Liver (tissue), 9 donors: ENCODE data around the gene IFNL2. TPM values are rescaled to one million over a fixed set of nuclear protein-coding genes. Genes with fewer than 3 reads are reported as not detected.

Experiments
- DNase-seq: peaks from one replicate; pipeline ENCODE4 v3.0.0-alpha.2; 2017; ENCODE audit warnings: low spot score
- H3K27ac ChIP-seq, 2 donors: one replicate each; pipeline ENCODE4 v1.7.0; 2013; ENCODE audit warnings: inconsistent platforms in 2 of 2, low read length in 2 of 2, control low read depth in 1 of 2, low read depth in 1 of 2, mild to moderate bottlenecking in 1 of 2
- H3K27me3 ChIP-seq, 4 donors: one replicate each; pipeline versions ENCODE4 v1.6.1 to v1.7.0; 2013; ENCODE audit warnings: low read length in 3 of 4, inconsistent platforms in 1 of 4, mild to moderate bottlenecking in 1 of 4, moderate library complexity in 1 of 4; ENCODE audit not compliant: control insufficient read depth in 4 of 4, insufficient read depth in 4 of 4
- H3K36me3 ChIP-seq, 4 donors: one replicate each; pipeline versions ENCODE4 v1.6.1 to v1.7.0; 2013; ENCODE audit warnings: low read length in 3 of 4, mild to moderate bottlenecking in 3 of 4, low read depth in 1 of 4, moderate library complexity in 1 of 4; ENCODE audit not compliant: control insufficient read depth in 4 of 4, insufficient read depth in 3 of 4
- H3K4me1 ChIP-seq, 4 donors: one replicate each; pipeline versions ENCODE4 v1.6.1 to v1.7.0; 2013; ENCODE audit warnings: low read length in 3 of 4, mild to moderate bottlenecking in 3 of 4, moderate library complexity in 1 of 4; ENCODE audit not compliant: control insufficient read depth in 4 of 4, insufficient read depth in 4 of 4
- H3K4me3 ChIP-seq, 3 donors: one replicate each; pipeline versions ENCODE4 v1.6.1 to v1.7.0; 2013; ENCODE audit warnings: low read length in 3 of 3, control low read depth in 1 of 3, low read depth in 1 of 3, mild to moderate bottlenecking in 1 of 3
- H3K9ac ChIP-seq, 2 donors: one replicate each; pipeline ENCODE4 v1.7.0; 2013; ENCODE audit warnings: low read length in 2 of 2, mild to moderate bottlenecking in 2 of 2, moderate library complexity in 2 of 2, control low read depth in 1 of 2, low read depth in 1 of 2
- H3K9me3 ChIP-seq, 4 donors: one replicate each; pipeline versions ENCODE4 v1.6.1 to v1.7.0; 2013; ENCODE audit warnings: low read length in 3 of 4; ENCODE audit not compliant: control insufficient read depth in 4 of 4
- ATF3 ChIP-seq: IDR thresholded peaks from 2 replicates; pipeline ENCODE4 v1.6.1; 2016; ENCODE audit warnings: antibody characterized with exemption
- EGR1 ChIP-seq, 2 donors: IDR thresholded peaks; 2 replicates each; pipeline ENCODE4 v1.6.1; 2016 to 2018; ENCODE audit warnings: antibody characterized with exemption in 2 of 2, low read depth in 2 of 2
- FOXA1 ChIP-seq: IDR thresholded peaks from 2 replicates; pipeline ENCODE4 v1.6.1; 2016; ENCODE audit warnings: antibody characterized with exemption
- FOXA2 ChIP-seq: IDR thresholded peaks from 2 replicates; pipeline ENCODE4 v1.6.1; 2016; ENCODE audit warnings: antibody characterized with exemption
- GABPA ChIP-seq, 2 donors: IDR thresholded peaks in 1 of 2; conservative IDR thresholded peaks in 1 of 2; 2 replicates each; pipeline ENCODE4 v1.6.1; 2016; ENCODE audit warnings: antibody characterized with exemption in 2 of 2, mild to moderate bottlenecking in 1 of 2, moderate library complexity in 1 of 2
- HNF4G ChIP-seq: IDR thresholded peaks from 2 replicates; pipeline ENCODE4 v1.6.1; 2016; ENCODE audit warnings: antibody characterized with exemption
- JUND ChIP-seq, 2 donors: IDR thresholded peaks; 2 replicates each; pipeline ENCODE4 v1.6.1; 2016; ENCODE audit warnings: antibody characterized with exemption in 2 of 2
- NR2F2 ChIP-seq: IDR thresholded peaks from 2 replicates; pipeline ENCODE4 v1.6.1; 2016; ENCODE audit warnings: antibody characterized with exemption
- RAD21 ChIP-seq, 2 donors: IDR thresholded peaks; 2 replicates each; pipeline ENCODE4 v1.6.1; 2016; ENCODE audit warnings: antibody characterized with exemption in 2 of 2, mild to moderate bottlenecking in 2 of 2
- REST ChIP-seq: IDR thresholded peaks from 2 replicates; pipeline ENCODE4 v1.6.1; 2016; ENCODE audit warnings: antibody characterized with exemption, mild to moderate bottlenecking
- RXRA ChIP-seq, 2 donors: IDR thresholded peaks; 2 replicates each; pipeline ENCODE4 v1.6.1; 2017 to 2018; ENCODE audit warnings: antibody characterized with exemption in 2 of 2, mild to moderate bottlenecking in 1 of 2
- SP1 ChIP-seq: IDR thresholded peaks from 2 replicates; pipeline ENCODE4 v1.6.1; 2018; ENCODE audit warnings: antibody characterized with exemption, mild to moderate bottlenecking
- TAF1 ChIP-seq: conservative IDR thresholded peaks from 2 replicates; pipeline ENCODE4 v1.6.1; 2016; ENCODE audit warnings: antibody characterized with exemption, mild to moderate bottlenecking
- YY1 ChIP-seq: IDR thresholded peaks from 2 replicates; pipeline ENCODE4 v1.6.1; 2016; ENCODE audit warnings: antibody characterized with exemption, mild to moderate bottlenecking
- ZBTB33 ChIP-seq: IDR thresholded peaks from 2 replicates; pipeline ENCODE4 v1.6.1; 2016; ENCODE audit warnings: antibody characterized with exemption
- WGBS: extraction: QIAGEN DNeasy Blood & Tissue Kit; methylation state at CpG from one replicate; pipeline ENCODE4 v1.1.7; 2013; 5-methylcytosine and 5-hydroxymethylcytosine counted together
- polyA plus RNA-seq, 2 donors: library from polyadenylated mRNA; stranded (reverse) in 1 of 2; unstranded in 1 of 2; fragments of 200-250 nt in 1 of 2; fragments of >200 nt in 1 of 2; fragmentation: Nextera tagmentation in 1 of 2; extraction: Ambion mirVana in 1 of 2; gene quantifications; one replicate each; pipeline versions ENCODE4 v1.2.1 to v1.2.3, GENCODE V29; 2013 to 2015
- total RNA-seq, 2 donors: library from RNA; depleted of rRNA; stranded (reverse); fragments of >200 nt; gene quantifications; one replicate each; pipeline ENCODE4 v1.2.3, GENCODE V29; 2014
- TF ChIP-seq, protein P1 (sequence below): fragments of 150-350 bp; IDR thresholded peaks from 2 replicates; pipeline ENCODE4 v1.5.1; 2017; ENCODE audit warnings: improper control_type of control experiment, low read depth, low read length; ENCODE audit not compliant: missing input control
- TF ChIP-seq, protein P2 (sequence below): IDR thresholded peaks from 2 replicates; pipeline ENCODE4 v1.6.1; 2016; ENCODE audit warnings: antibody characterized with exemption
- donor health status: healthy.
- donor health status: healthy.
- donor health status: healthy.
- donor health status: healthy.
- donor health status: healthy.

IFNL2 gene
- total and polyA plus RNA-seq, 4 donors, result not detected

DNA sequence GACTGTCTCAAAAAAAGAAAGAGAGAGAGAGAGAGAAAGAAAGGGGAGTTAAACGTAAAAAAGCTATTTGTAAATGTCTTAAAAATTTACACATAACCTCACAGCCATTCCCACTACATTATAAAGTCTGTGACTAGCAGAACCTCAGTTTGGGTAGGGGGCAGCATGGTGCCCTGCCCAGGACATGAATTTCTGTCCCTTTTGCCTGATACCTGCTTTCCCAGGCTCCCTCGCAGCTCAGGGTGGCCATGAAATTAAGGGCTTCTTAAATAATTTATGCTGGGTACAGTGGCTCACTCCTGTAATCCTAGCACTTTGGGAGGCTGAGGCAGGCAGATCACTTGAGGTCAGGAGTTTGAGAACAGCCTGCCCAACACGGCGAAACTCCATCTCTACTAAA, 32.8 kb downstream of the IFNL2 start:
- Histone ChIP-seq H3K36me3 (no peaks in the 10 kb centered on the region), H3K27ac (no peak overlapping the region), H3K9ac (no peak overlapping the region), H3K4me1 (no peaks in the 10 kb centered on the region), H3K9me3 (no peaks in the 10 kb centered on the region), H3K4me3 (no peak overlapping the region), H3K27me3 (peaks cover 0 to 6% (median under 1%) of the 10 kb centered on the region in 4 donors)
- TF ChIP-seq REST, result no peak
- no peak for TF ChIP-seq FOXA2
- TF ChIP-seq, protein P1, sequence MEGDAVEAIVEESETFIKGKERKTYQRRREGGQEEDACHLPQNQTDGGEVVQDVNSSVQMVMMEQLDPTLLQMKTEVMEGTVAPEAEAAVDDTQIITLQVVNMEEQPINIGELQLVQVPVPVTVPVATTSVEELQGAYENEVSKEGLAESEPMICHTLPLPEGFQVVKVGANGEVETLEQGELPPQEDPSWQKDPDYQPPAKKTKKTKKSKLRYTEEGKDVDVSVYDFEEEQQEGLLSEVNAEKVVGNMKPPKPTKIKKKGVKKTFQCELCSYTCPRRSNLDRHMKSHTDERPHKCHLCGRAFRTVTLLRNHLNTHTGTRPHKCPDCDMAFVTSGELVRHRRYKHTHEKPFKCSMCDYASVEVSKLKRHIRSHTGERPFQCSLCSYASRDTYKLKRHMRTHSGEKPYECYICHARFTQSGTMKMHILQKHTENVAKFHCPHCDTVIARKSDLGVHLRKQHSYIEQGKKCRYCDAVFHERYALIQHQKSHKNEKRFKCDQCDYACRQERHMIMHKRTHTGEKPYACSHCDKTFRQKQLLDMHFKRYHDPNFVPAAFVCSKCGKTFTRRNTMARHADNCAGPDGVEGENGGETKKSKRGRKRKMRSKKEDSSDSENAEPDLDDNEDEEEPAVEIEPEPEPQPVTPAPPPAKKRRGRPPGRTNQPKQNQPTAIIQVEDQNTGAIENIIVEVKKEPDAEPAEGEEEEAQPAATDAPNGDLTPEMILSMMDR, result no peak
- TF ChIP-seq JUND (IDR thresholded peaks at IDR 0.05), result no peak
- TF ChIP-seq ZBTB33, result no peak
- TF ChIP-seq EGR1 (IDR thresholded peaks at IDR 0.05; ENCODE audit: low read depth in 2 of 2), result no peak
- no peak for TF ChIP-seq HNF4G
- TF ChIP-seq TAF1, result no peak
- TF ChIP-seq FOXA1, result no peak
- TF ChIP-seq ATF3, result no peak
- TF ChIP-seq RXRA (IDR thresholded peaks at IDR 0.05), result no peak
- no peak for TF ChIP-seq YY1
- TF ChIP-seq, protein P2, sequence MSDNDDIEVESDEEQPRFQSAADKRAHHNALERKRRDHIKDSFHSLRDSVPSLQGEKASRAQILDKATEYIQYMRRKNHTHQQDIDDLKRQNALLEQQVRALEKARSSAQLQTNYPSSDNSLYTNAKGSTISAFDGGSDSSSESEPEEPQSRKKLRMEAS, result no peak
- no peak for TF ChIP-seq SP1
- TF ChIP-seq RAD21 (IDR thresholded peaks at IDR 0.05), result no peak
- DNase-seq, result no peak
- WGBS, result 84% methylated on average over 4 of the region's 4 CpGs

DNA sequence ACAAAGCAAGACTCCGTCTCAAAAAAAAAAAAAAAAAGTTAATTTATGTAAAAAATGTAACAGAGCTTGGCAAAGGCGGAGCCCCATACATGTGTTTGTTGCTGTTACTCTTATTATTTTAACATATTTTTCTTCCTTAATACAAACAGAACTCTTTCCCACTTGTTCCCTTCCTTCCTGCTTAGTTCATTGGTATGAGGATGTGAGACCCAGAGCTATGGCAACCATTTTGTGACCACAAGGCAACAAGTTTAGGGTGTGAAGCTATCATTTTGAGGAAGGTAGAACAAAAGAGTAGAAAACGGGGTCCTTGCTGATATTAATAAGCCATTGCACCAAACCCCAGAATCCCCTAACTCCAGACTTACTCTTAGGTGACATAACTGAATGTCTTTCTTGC, 33.4 kb downstream of the IFNL2 start:
- no peak overlapping the region for H3K27ac ChIP-seq
- DNase-seq, result no peak
- H3K4me1 ChIP-seq, result no peaks in the 10 kb centered on the region
- no peak overlapping the region for H3K4me3 ChIP-seq
- no peaks in the 10 kb centered on the region for H3K36me3 ChIP-seq
- no peak overlapping the region for H3K9ac ChIP-seq
- H3K9me3 ChIP-seq, result no peaks in the 10 kb centered on the region
- H3K27me3 ChIP-seq, result peaks cover 0 to 6% (median under 1%) of the 10 kb centered on the region in 4 donors
- WGBS, result 80% methylated on average over 3 of the region's 3 CpGs
- TF ChIP-seq, protein P1, result no peak
- TF ChIP-seq RXRA (IDR thresholded peaks at IDR 0.05) (no peak), SP1 (no peak), EGR1 (IDR thresholded peaks at IDR 0.05; ENCODE audit: low read depth in 2 of 2) (no peak), NR2F2 (no peak), REST (no peak), JUND (IDR thresholded peaks at IDR 0.05) (no peak), ATF3 (no peak), FOXA1 (no peak), TAF1 (no peak), GABPA (IDR thresholded peaks at IDR 0.05 in 1 of 2, conservative IDR thresholded peaks at IDR 0.05 in 1 of 2) (no peak), HNF4G (no peak), RAD21 (IDR thresholded peaks at IDR 0.05) (no peak), FOXA2 (no peak)
